GM13977 (cell line): ENCODE measurements around the gene ZNF319.

Experiments used
- DNase-seq: peaks from one replicate; pipeline ENCODE4 v3.0.0; 2012; ENCODE audit warnings: low spot score
- CTCF ChIP-seq: IDR thresholded peaks from 2 replicates; pipeline ENCODE4 v1.5.1; 2012; ENCODE audit warnings: mild to moderate bottlenecking, control low read depth; ENCODE audit not compliant: insufficient read depth; ENCODE audit errors: extremely low read depth, missing control alignments
- in situ Hi-C: fragments of 300-500 bp; cut with MboI; formaldehyde crosslinking; loops from one replicate; pipeline ENCODE4 v1.12.0; 2022; ENCODE audit warnings: low sequenced_read_pairs, low pct_unique_long_range_greater_than_20kb, mixed read lengths, inconsistent platforms; ENCODE audit not compliant: unreplicated experiment

The ZNF319 gene

GRCh38 chr16:57997528-57998265, 2.8 kb downstream of the ZNF319 start:
- in situ Hi-C loops, result no loop called here
- DNase-seq, result no peak
- no peak for TF ChIP-seq CTCF

- in situ Hi-C loops, result no loop called here
- DNase-seq, result no peak
- no peak for TF ChIP-seq CTCF
Measured at GRCh38 chr16:57997176-57997527, 3.3 kb downstream of the ZNF319 start.

- TF ChIP-seq CTCF, result no peak
- no peak for DNase-seq
- in situ Hi-C loops, result no loop called here
Measured at GRCh38 chr16:57996406-57997175, 3.9 kb downstream of the ZNF319 start.

GRCh38 chr16:57995721-57996405, 4.6 kb downstream of the ZNF319 start:
- in situ Hi-C loops, result no loop called here
- DNase-seq, result no peak
- TF ChIP-seq CTCF, result no peak

GRCh38 chr16:57994778-57995177, 5.7 kb downstream of the ZNF319 start:
- peak; percentile 47 for TF ChIP-seq CTCF
- in situ Hi-C loops, result no loop called here
- peak; percentile 62 for DNase-seq

- TF ChIP-seq CTCF, result no peak
- in situ Hi-C loops, result no loop called here
- DNase-seq, result no peak
Measured at GRCh38 chr16:57994361-57994760, 6.1 kb downstream of the ZNF319 start.
